Mucosa of descending colon (tissue), 3 donors: Measurements from ENCODE around the gene DPP4. TPM values are rescaled to one million over a fixed set of nuclear protein-coding genes. Genes with fewer than 3 reads are reported as not detected.

Experiments
- ATAC-seq: fragments of 200-7000 bp; cut with Tn5 transposase; one replicate; pipeline ENCODE4 v1.9.1; 2020; ENCODE audit warnings: mild to moderate bottlenecking, moderate library complexity
- DNase-seq, 3 donors: peaks; one replicate each; pipeline ENCODE4 v3.0.0-alpha.2; 2020
- H3K36me3 ChIP-seq: fragments of 200-600 bp; one replicate; pipeline ENCODE4 v1.8.0; 2021; ENCODE audit warnings: low read depth, mild to moderate bottlenecking
- H3K4me1 ChIP-seq: fragments of 200-600 bp; one replicate; pipeline ENCODE4 v1.8.0; 2021; ENCODE audit warnings: low read depth, mild to moderate bottlenecking
- H3K4me3 ChIP-seq: fragments of 200-600 bp; one replicate; pipeline ENCODE4 v1.8.0; 2021; ENCODE audit warnings: mild to moderate bottlenecking
- H3K9me3 ChIP-seq: fragments of 200-600 bp; one replicate; pipeline ENCODE4 v1.8.0; 2021; ENCODE audit warnings: mild to moderate bottlenecking
- CTCF ChIP-seq: fragments of 200-600 bp; IDR thresholded peaks from one replicate; pipeline ENCODE4 v1.8.0; 2022; ENCODE audit warnings: antibody characterized with exemption, mild to moderate bottlenecking
- intact Hi-C, 2 donors: fragments of 100-400 bp; cut with DNase I in 1 of 2; cut with micrococcal nuclease in 1 of 2; formaldehyde crosslinking; loops; one replicate each; pipeline versions ENCODE4 v1.11.0 to v1.11.1; 2022; cut with DNase I, micrococcal nuclease
- total RNA-seq, 3 donors: library from RNA; stranded (reverse); fragmentation: NEBNext Ultra II Directional in 2 of 3; extraction: Animal tissue kit (Norgen Biotek cat#: 25700) in 2 of 3; gene quantifications; one replicate each; pipeline versions ENCODE4 v1.2.1 to v1.2.4, GENCODE V29; 2021 to 2023
- donor health status: DM: no; HTN: no; CAD: no; lungs with moderate emphysema.
- donor health status: DM: no; HTN: no; CAD: no.
- donor health status: DM: no; HTN: yes; CAD: no.

DPP4 gene
- total RNA-seq, 3 donors from 2014 or later: 11.4 to 18.3 (median 12.0) TPM

- no peaks in the 10 kb centered on the region for H3K9me3 ChIP-seq
- no peaks in the 10 kb centered on the region for H3K36me3 ChIP-seq
- TF ChIP-seq CTCF: no peak
- H3K4me1 ChIP-seq: peaks cover 4% of the 10 kb centered on the region
- DNase-seq: no peak
- no peak for ATAC-seq
- no peak overlapping the region for H3K4me3 ChIP-seq
- intact Hi-C loops: no loop called here
Observed at GRCh38 chr2:162013514-162014475, 60.2 kb downstream of the DPP4 start.

GRCh38 chr2:162012565-162013058, 61.4 kb downstream of the DPP4 start:
- intact Hi-C loops: no loop called here

GRCh38 chr2:162011706-162012564, 62.1 kb downstream of the DPP4 start:
- H3K4me1 ChIP-seq: peaks cover 4% of the 10 kb centered on the region
- ATAC-seq (peak; percentile 92), DNase-seq (peak in 1 of 3 donors; percentile 38)
- intact Hi-C loops: no loop called here
- TF ChIP-seq CTCF: no peak
- no peaks in the 10 kb centered on the region for H3K36me3 ChIP-seq
- no peaks in the 10 kb centered on the region for H3K9me3 ChIP-seq
- no peak overlapping the region for H3K4me3 ChIP-seq

More at GRCh38 chr2:162012565-162013058, 61.4 kb downstream of the DPP4 start:
- H3K9me3 ChIP-seq: no peaks in the 10 kb centered on the region
- H3K4me1 ChIP-seq: peaks cover 4% of the 10 kb centered on the region
- H3K36me3 ChIP-seq: no peaks in the 10 kb centered on the region
- no peak overlapping the region for H3K4me3 ChIP-seq
- TF ChIP-seq CTCF: no peak
- no peak for DNase-seq
- peak; percentile 11 for ATAC-seq

GRCh38 chr2:162009543-162009942, 64.5 kb downstream of the DPP4 start:
- no peaks in the 10 kb centered on the region for H3K9me3 ChIP-seq
- intact Hi-C loops: loop anchor here (5.0 kb wide), 1 partner anchor 113 kb away; no protein-coding TSS in a partner anchor
- no peak for TF ChIP-seq CTCF
- peaks cover 4% of the 10 kb centered on the region for H3K4me1 ChIP-seq
- no peaks in the 10 kb centered on the region for H3K36me3 ChIP-seq
- DNase-seq (no peak), ATAC-seq (no peak)
- no peak overlapping the region for H3K4me3 ChIP-seq

- DNase-seq (no peak), ATAC-seq (no peak)
- Histone ChIP-seq H3K9me3 (no peaks in the 10 kb centered on the region), H3K4me3 (no peak overlapping the region), H3K36me3 (no peaks in the 10 kb centered on the region), H3K4me1 (no peaks in the 10 kb centered on the region)
- intact Hi-C loops: loop anchor here (5.0 kb wide), 1 partner anchor 115 kb away; no protein-coding TSS in a partner anchor
- TF ChIP-seq CTCF: peak; percentile 19
Observed at GRCh38 chr2:162007447-162008040, 66.5 kb downstream of the DPP4 start.
